GM23248 (cell line): ENCODE data around the gene MPRIP.

Experiments used
- EZH2 ChIP-seq: fragments of 200-600 bp; sonication (generic); IDR thresholded peaks from 2 replicates; pipeline ENCODE4 v1.6.1; 2018; ENCODE audit warnings: antibody characterized with exemption, mild to moderate bottlenecking; ENCODE audit not compliant: insufficient read depth, poor library complexity, severe bottlenecking
- EZH2phosphoT487 ChIP-seq: fragments of 200-600 bp; sonication (generic); IDR thresholded peaks from 2 replicates; pipeline ENCODE4 v1.6.1; 2018; ENCODE audit warnings: antibody characterized with exemption, moderate library complexity, mild to moderate bottlenecking, low read depth; ENCODE audit not compliant: insufficient read depth

GRCh38 chr17:17053446-17054379 is 11.5 kb downstream of the MPRIP start:
- no peak for TF ChIP-seq EZH2
- TF ChIP-seq EZH2phosphoT487, result no peak
